GM18505 (cell line): ENCODE data around the gene SPATA16.
"Not testable (repeated sequence)": the region's sequence is repeated elsewhere in the genome, so short reads cannot be mapped to it uniquely, and the experiment has no call there.

Source experiments
- ATAC-seq: cut with Tn5 transposase; IDR thresholded peaks from one replicate; pipeline ENCODE4 v1.9.1; 2021; ENCODE audit not compliant: unreplicated experiment
- POLR2A ChIP-seq: IDR thresholded peaks from 4 replicates; pipeline ENCODE4 v1.6.1; 2011; ENCODE audit warnings: borderline replicate concordance; ENCODE audit not compliant: insufficient read depth, insufficient read length; ENCODE audit errors: extremely low read depth

The SPATA16 gene

GRCh38 chr3:172973799-172974198, 167.2 kb downstream of the SPATA16 start:
- no peak for ATAC-seq
- no peak for TF ChIP-seq POLR2A

- TF ChIP-seq POLR2A: no peak
- ATAC-seq: no peak
Measured at GRCh38 chr3:172972717-172973116, 168.3 kb downstream of the SPATA16 start.

- ATAC-seq: no peak
- no peak for TF ChIP-seq POLR2A
Measured at GRCh38 chr3:172972067-172972466, 169.0 kb downstream of the SPATA16 start.

GRCh38 chr3:172968646-172969045, 172.4 kb downstream of the SPATA16 start:
- no peak for ATAC-seq
- no peak for TF ChIP-seq POLR2A

- no peak for TF ChIP-seq POLR2A
- no peak for ATAC-seq
Measured at GRCh38 chr3:172965256-172965655, 175.8 kb downstream of the SPATA16 start.

- ATAC-seq: not testable (repeated sequence)
Measured at GRCh38 chr3:172960626-172961182, 180.3 kb downstream of the SPATA16 start.

- TF ChIP-seq POLR2A: no peak
- ATAC-seq: no peak
Measured at GRCh38 chr3:172958565-172958964, 182.5 kb downstream of the SPATA16 start.

GRCh38 chr3:172953571-172953970, 187.5 kb downstream of the SPATA16 start:
- no peak for TF ChIP-seq POLR2A
- no peak for ATAC-seq

GRCh38 chr3:172951511-172951910, 189.5 kb downstream of the SPATA16 start:
- TF ChIP-seq POLR2A: no peak
- no peak for ATAC-seq

GRCh38 chr3:172946061-172946460, 195.0 kb downstream of the SPATA16 start:
- ATAC-seq: no peak
- TF ChIP-seq POLR2A: no peak

- ATAC-seq: no peak
- no peak for TF ChIP-seq POLR2A
Measured at GRCh38 chr3:172939651-172940293, 201.3 kb downstream of the SPATA16 start.

- ATAC-seq: no peak
- no peak for TF ChIP-seq POLR2A
Measured at GRCh38 chr3:172938788-172939187, 202.2 kb downstream of the SPATA16 start.

- ATAC-seq: no peak
- no peak for TF ChIP-seq POLR2A
Measured at GRCh38 chr3:172931746-172932285, 209.2 kb downstream of the SPATA16 start.

- no peak for ATAC-seq
- TF ChIP-seq POLR2A: no peak
Measured at GRCh38 chr3:172929451-172929850, 211.6 kb downstream of the SPATA16 start.
